Chondrocyte (in vitro differentiated cells): Measurements from ENCODE around the gene RERE. TPM values are rescaled to one million over a fixed set of nuclear protein-coding genes. Genes with fewer than 3 reads are reported as not detected.
A peak's percentile ranks its signal among the peaks of the same experiment; 100 is the strongest.

Source experiments
- DNase-seq: peaks from one replicate; pipeline ENCODE4 v3.0.0; 2021; ENCODE audit warnings: mixed read lengths, low spot score
- H3K27ac Mint-ChIP-seq: one replicate; pipeline ENCODE4 v1.8.0; 2021; ENCODE audit warnings: mild to moderate bottlenecking, moderate library complexity, mixed read lengths; ENCODE audit not compliant: unreplicated experiment
- H3K27me3 Mint-ChIP-seq: 2 replicates; pipeline ENCODE4 v1.8.0; 2021; ENCODE audit warnings: low read depth, mixed read lengths
- H3K36me3 Mint-ChIP-seq: 2 replicates; pipeline ENCODE4 v1.8.0; 2021; ENCODE audit warnings: low read depth, mixed read lengths
- H3K4me1 Mint-ChIP-seq: 2 replicates; pipeline ENCODE4 v1.8.0; 2021; ENCODE audit warnings: low read depth, mild to moderate bottlenecking, mixed read lengths
- H3K4me3 Mint-ChIP-seq: one replicate; pipeline ENCODE4 v1.8.0; 2021; ENCODE audit warnings: mild to moderate bottlenecking, moderate library complexity, mixed read lengths; ENCODE audit not compliant: unreplicated experiment
- H3K9me3 Mint-ChIP-seq: 2 replicates; pipeline ENCODE4 v1.8.0; 2021; ENCODE audit warnings: low read depth, mixed read lengths
- CTCF ChIP-seq: fragments of 200-600 bp; sonication (generic); IDR thresholded peaks from 2 replicates; pipeline ENCODE4 v1.5.0; 2021; ENCODE audit warnings: antibody characterized with exemption, mild to moderate bottlenecking, moderate library complexity
- total RNA-seq: library from RNA; stranded (reverse); gene quantifications from 3 replicates; pipeline ENCODE4 v1.2.1, GENCODE V29; 2021

RERE gene
- total RNA-seq, 1 donor from 2014 or later: 64.9 TPM

GRCh38 chr1:8670371-8670818, 147.0 kb downstream of the RERE start:
- peaks cover 52% of the 10 kb centered on the region for H3K4me1 Mint-ChIP-seq

GRCh38 chr1:8669606-8670335, 147.7 kb downstream of the RERE start:
- Mint-ChIP-seq H3K4me3 (no peak overlapping the region), H3K27ac (no peak overlapping the region), H3K9me3 (no peaks in the 10 kb centered on the region), H3K4me1 (peaks cover 47% of the 10 kb centered on the region), H3K36me3 (no peaks in the 10 kb centered on the region), H3K27me3 (no peaks in the 10 kb centered on the region)
- TF ChIP-seq CTCF: no peak
- no peak for DNase-seq

More at GRCh38 chr1:8670371-8670818, 147.0 kb downstream of the RERE start:
- no peaks in the 10 kb centered on the region for H3K36me3 Mint-ChIP-seq
- H3K9me3 Mint-ChIP-seq: no peaks in the 10 kb centered on the region
- H3K27me3 Mint-ChIP-seq: no peaks in the 10 kb centered on the region
- no peak for TF ChIP-seq CTCF
- DNase-seq: no peak
- H3K4me3 Mint-ChIP-seq: no peak overlapping the region
- H3K27ac Mint-ChIP-seq: peak overlapping the region; percentile 60

- H3K36me3 Mint-ChIP-seq: no peaks in the 10 kb centered on the region
- no peak overlapping the region for H3K4me3 Mint-ChIP-seq
- TF ChIP-seq CTCF: no peak
- H3K27me3 Mint-ChIP-seq: no peaks in the 10 kb centered on the region
- no peak for DNase-seq
- no peaks in the 10 kb centered on the region for H3K9me3 Mint-ChIP-seq
- peak overlapping the region; percentile 11 for H3K27ac Mint-ChIP-seq
- peaks cover 41% of the 10 kb centered on the region for H3K4me1 Mint-ChIP-seq
Measured at GRCh38 chr1:8667869-8668594, 149.4 kb downstream of the RERE start.

- Mint-ChIP-seq H3K9me3 (no peaks in the 10 kb centered on the region), H3K4me3 (no peak overlapping the region), H3K4me1 (peaks cover 38% of the 10 kb centered on the region), H3K27me3 (no peaks in the 10 kb centered on the region), H3K36me3 (no peaks in the 10 kb centered on the region), H3K27ac (peak overlapping the region; percentile 57)
- no peak for TF ChIP-seq CTCF
- no peak for DNase-seq
Measured at GRCh38 chr1:8666389-8667167, 150.9 kb downstream of the RERE start.

- H3K27me3 Mint-ChIP-seq: no peaks in the 10 kb centered on the region
- H3K9me3 Mint-ChIP-seq: no peaks in the 10 kb centered on the region
- no peak for DNase-seq
- H3K4me1 Mint-ChIP-seq: peaks cover 30% of the 10 kb centered on the region
- TF ChIP-seq CTCF: no peak
- no peaks in the 10 kb centered on the region for H3K36me3 Mint-ChIP-seq
- H3K4me3 Mint-ChIP-seq: no peak overlapping the region
- H3K27ac Mint-ChIP-seq: no peak overlapping the region
Measured at GRCh38 chr1:8665833-8666232, 151.6 kb downstream of the RERE start.
